ENCODE data around the gene CTSW. TPM values are rescaled to one million over a fixed set of nuclear protein-coding genes. Genes with fewer than 3 reads are reported as not detected.
"Not testable (repeated sequence)": the region's sequence is repeated elsewhere in the genome, so short reads cannot be mapped to it uniquely, and the experiment has no call there.

Gene CTSW
- total RNA-seq, 1 donor from 2014 or later = 10.3 TPM

DNA sequence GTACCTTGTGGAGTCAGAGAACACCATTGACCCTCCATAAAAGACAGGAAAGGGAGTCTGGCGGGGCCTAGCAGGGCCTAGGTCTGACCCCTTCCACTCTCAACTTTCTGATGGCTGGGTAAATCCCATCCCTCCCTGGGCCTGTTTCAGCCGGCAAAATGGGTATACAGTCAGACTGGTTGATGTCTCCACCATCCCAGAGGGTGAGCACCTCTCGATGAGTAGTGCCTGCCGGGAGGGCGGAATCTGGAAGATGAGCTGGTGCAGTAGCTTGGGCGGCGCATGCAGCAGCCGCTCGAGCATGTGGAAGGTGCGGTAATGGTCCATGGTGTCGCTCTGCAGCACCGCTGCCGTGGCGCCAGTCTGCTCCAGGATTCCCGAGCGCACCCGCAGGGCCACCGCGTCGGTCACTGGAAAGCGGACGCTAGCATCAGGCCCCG lies 8.1 kb downstream of the CTSW start:
- H3K27me3 Mint-ChIP-seq (ENCODE audit: low read depth) = no peaks in the 10 kb centered on the region
- no peak for DNase-seq (ENCODE audit: low spot score)
- peak overlapping the region; percentile 98 for H3K4me3 Mint-ChIP-seq (ENCODE audit: low read depth)
- peaks cover 57% of the 10 kb centered on the region for H3K36me3 Mint-ChIP-seq (ENCODE audit: low read depth)
- H3K4me1 Mint-ChIP-seq (ENCODE audit: low read depth) = peaks cover 44% of the 10 kb centered on the region
- H3K27ac Mint-ChIP-seq = peak overlapping the region; percentile 92
- no peaks in the 10 kb centered on the region for H3K9me3 Mint-ChIP-seq
- intact Hi-C loops (cut with micrococcal nuclease) = loop anchor here (1.0 to 2.0 kb wide), 2 partner anchors 73 to 102 kb away; partner anchors contain the start of gene SART1

DNA sequence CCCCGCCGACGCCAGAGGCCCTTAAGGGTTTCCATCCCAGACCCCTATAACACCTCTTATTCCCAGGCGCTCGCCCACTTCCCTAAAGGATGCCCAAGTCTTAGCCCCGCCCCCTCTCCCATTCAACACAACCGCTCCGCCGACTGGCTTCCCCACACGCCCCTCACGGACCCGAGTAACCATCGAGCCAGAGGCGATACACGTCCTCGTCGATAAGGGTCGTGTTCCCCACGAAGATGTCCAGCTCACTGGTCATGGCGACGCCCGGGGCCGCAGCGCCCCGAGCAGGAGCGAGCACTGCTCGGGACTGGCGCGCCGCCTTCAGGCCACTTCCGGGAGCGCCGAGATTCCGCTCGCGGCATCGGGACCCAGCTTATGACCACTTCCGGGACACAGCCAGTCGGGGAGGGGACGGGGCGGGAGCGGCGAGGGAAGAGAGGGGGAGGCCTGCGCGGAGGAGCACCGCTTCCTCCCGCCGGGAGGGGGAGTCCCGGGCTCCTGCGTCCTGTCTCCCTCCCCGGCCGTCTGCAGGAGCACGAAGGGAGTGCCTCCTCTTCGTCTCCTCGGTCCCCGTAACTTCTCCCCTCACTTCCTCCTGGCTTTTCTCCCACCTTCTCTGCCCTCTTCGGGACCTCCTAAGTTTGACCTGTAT lies 8.7 kb downstream of the CTSW start, which contains the start of gene FIBP:
Gene FIBP, minus strand, starts transcription at position 309 of the 652 bp plus-strand sequence. Its CDS starts 53 bp downstream, at position 256.
- Mint-ChIP-seq H3K9me3 (no peaks in the 10 kb centered on the region), H3K27me3 (ENCODE audit: low read depth) (no peaks in the 10 kb centered on the region), H3K4me1 (ENCODE audit: low read depth) (peaks cover 47% of the 10 kb centered on the region), H3K4me3 (ENCODE audit: low read depth) (peak within 1 kb of the TSS; percentile 98), H3K36me3 (ENCODE audit: low read depth) (peaks cover 61% of the 10 kb centered on the region), H3K27ac (peak within 1 kb of the TSS; percentile 92)
- DNase-seq (ENCODE audit: low spot score) = peak; percentile 91
- intact Hi-C loops (cut with micrococcal nuclease) = loop anchor here (1.0 to 2.0 kb wide), 2 partner anchors 73 to 101 kb away; partner anchors contain the start of gene SART1

DNA sequence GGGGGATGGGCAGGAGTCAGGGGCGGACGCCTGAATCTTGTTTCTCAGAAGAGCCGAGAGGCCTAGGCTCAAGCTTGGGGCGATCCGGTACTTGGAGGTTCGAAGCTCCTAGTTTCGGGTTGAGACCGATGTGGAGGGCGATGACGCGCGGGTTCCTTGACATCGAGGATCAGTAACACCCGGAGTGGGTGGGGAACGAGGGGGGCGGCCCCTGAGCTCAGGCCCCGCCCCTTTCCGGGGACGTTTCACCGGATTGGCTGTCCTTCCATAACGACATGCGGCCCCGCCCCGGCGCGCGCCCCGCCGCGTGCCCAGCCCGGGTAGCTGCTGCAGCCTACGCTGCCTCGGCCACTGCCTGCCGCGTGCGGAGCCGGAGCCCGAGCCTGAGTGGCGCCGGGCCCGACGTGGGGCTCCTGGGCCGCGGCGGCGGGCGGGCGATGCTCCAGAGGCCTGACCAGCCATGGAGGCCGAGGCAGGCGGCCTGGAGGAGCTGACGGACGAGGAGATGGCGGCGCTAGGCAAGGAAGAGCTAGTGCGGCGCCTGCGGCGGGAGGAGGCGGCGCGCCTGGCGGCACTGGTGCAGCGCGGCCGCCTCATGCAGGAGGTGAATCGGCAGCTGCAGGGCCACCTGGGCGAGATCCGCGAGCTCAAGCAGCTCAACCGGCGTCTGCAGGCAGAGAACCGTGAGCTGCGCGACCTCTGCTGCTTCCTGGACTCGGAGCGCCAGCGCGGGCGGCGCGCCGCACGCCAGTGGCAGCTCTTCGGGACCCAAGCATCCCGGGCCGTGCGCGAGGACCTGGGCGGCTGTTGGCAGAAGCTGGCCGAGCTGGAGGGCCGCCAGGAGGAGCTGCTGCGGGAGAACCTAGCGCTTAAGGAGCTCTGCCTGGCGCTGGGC lies 10.9 kb downstream of the CTSW start, which contains the start of gene CCDC85B:
Gene CCDC85B, plus strand, starts transcription at position 350 of the 895 bp plus-strand sequence. Its CDS starts 111 bp downstream, at position 461.
- intact Hi-C loops (cut with micrococcal nuclease) = loop anchor here (1.0 to 5.0 kb wide), 3 partner anchors 10 to 37 kb away; partner anchors contain the start of genes CFL1 and FOSL1
- H3K9me3 Mint-ChIP-seq = no peaks in the 10 kb centered on the region
- peaks cover 54% of the 10 kb centered on the region for H3K36me3 Mint-ChIP-seq (ENCODE audit: low read depth)
- peaks cover 56% of the 10 kb centered on the region for H3K4me1 Mint-ChIP-seq (ENCODE audit: low read depth)
- DNase-seq (ENCODE audit: low spot score) = peak; percentile 98
- H3K27me3 Mint-ChIP-seq (ENCODE audit: low read depth) = no peaks in the 10 kb centered on the region
- H3K4me3 Mint-ChIP-seq (ENCODE audit: low read depth) = peak within 1 kb of the TSS; percentile 98
- H3K27ac Mint-ChIP-seq = peak within 1 kb of the TSS; percentile 92

DNA sequence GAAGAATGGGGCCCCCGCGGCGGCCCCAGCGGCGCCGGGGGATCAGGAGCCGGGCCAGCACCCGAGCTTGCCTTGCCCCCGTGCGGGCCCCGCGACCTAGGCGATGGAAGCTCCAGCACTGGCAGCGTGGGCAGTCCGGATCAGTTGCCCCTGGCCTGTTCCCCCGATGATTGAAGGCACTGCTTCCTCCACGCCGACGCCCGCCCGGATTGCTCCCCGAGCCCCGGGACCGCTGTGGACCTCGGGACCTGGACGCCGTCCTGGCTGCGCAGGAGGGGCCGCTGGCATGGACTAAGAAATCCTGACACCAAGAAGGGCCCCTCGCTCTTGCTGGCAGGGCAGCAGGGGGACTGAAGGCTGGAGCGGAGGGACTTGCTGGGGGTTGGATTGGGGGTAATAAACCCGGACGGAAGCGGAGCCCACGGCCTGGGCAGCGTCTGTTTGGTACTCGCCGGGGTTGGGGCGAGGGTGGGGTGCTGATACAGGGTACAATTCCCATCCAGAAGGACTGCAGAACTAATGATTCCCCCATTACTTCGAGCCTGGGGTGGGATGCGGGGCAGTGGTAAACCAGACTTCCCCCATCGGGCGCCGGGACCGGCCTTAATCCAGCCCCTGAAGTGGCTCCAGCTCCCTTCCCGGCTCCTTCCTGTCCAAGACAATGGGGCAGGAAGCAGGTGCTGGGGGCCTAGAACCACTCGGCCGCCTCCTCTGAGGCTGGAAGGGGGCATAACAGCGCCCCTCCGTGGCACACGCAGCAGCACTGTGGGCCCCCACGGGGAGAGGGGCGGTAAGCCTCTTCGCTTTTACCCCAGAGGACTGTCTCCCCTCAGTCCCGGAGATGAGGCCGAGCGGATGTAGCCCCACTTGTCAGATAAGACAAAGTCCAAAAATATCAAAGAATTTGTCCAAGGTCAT lies 11.8 kb downstream of the CTSW start:
- intact Hi-C loops (cut with micrococcal nuclease) = loop anchor here (5.0 kb wide), 1 partner anchor 36 kb away; no protein-coding TSS in a partner anchor
- no peaks in the 10 kb centered on the region for H3K27me3 Mint-ChIP-seq (ENCODE audit: low read depth)
- peaks cover 57% of the 10 kb centered on the region for H3K36me3 Mint-ChIP-seq (ENCODE audit: low read depth)
- peak overlapping the region; percentile 79 for H3K4me3 Mint-ChIP-seq (ENCODE audit: low read depth)
- H3K4me1 Mint-ChIP-seq (ENCODE audit: low read depth) = peaks cover 59% of the 10 kb centered on the region
- H3K27ac Mint-ChIP-seq = peak overlapping the region; percentile 78
- no peak for DNase-seq (ENCODE audit: low spot score)
- no peaks in the 10 kb centered on the region for H3K9me3 Mint-ChIP-seq

DNA sequence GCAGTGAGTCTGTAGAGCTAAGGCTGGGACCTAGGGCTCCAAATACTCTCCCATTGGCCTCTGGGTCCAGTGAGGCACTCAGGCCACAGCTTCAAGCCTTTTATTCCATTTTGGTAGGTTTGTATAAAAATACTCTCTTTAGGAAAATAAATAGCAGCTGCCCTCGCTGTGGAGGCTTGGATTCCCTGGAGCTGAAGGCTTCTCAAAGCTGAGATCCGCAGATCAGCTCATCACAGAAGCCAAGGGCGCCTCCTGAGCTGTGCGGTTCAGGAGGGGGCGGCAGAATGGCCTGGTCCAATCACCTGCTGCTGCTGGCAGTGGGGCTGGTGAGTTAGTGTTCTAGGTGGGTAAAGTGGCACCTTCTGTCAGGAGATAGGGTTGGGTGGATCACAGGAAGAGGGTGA lies 12.5 kb downstream of the CTSW start:
- H3K36me3 Mint-ChIP-seq (ENCODE audit: low read depth) = peaks cover 57% of the 10 kb centered on the region
- H3K9me3 Mint-ChIP-seq; DNase-seq (ENCODE audit: low spot score); H3K27me3 Mint-ChIP-seq (ENCODE audit: low read depth): not testable (repeated sequence)
- intact Hi-C loops (cut with micrococcal nuclease) = loop anchor here (5.0 kb wide), 1 partner anchor 35 kb away; no protein-coding TSS in a partner anchor
- H3K4me3 Mint-ChIP-seq (ENCODE audit: low read depth) = peak overlapping the region; percentile 79
- H3K27ac Mint-ChIP-seq = peak overlapping the region; percentile 78
- H3K4me1 Mint-ChIP-seq (ENCODE audit: low read depth) = peaks cover 56% of the 10 kb centered on the region

DNA sequence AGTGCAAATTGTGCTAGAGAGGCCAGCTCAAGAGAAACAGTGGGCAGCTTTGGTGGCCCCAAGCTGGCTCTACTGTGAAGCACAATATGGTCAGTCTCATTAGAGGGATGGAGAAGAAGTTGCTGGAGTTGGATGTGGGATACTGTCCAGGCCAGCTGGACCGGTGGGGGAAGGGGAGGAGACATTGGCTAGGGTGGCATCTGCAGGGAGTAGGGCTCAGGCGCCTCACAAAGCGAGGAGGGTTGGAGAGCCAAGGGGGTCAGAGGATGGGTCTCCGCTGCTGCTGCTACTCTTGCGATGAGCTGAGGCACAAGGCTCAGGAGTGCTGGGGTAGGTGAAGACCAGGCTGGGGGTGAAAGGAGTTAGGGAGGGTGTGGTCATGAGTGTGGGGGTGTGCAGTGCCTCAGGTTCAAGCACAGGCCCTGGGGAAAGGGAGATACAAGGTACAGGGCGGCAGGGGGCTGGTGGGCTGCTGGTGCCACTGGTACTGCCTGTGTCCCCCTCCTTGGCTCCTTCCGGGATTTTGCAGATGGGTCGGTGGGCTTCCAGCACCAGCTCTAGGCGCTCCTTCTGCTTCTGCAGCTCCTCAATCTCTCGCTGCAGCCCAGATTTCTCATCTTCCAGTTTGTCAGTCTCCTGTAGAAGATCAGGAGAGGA lies 13.2 kb downstream of the CTSW start:
- H3K4me3 Mint-ChIP-seq (ENCODE audit: low read depth) = peak overlapping the region; percentile 79
- peaks cover 55% of the 10 kb centered on the region for H3K4me1 Mint-ChIP-seq (ENCODE audit: low read depth)
- H3K36me3 Mint-ChIP-seq (ENCODE audit: low read depth) = peaks cover 58% of the 10 kb centered on the region
- intact Hi-C loops (cut with micrococcal nuclease) = loop anchor here (5.0 kb wide), 1 partner anchor 35 kb away; no protein-coding TSS in a partner anchor
- no peak for DNase-seq (ENCODE audit: low spot score)
- peak overlapping the region; percentile 78 for H3K27ac Mint-ChIP-seq
- H3K27me3 Mint-ChIP-seq (ENCODE audit: low read depth) = no peaks in the 10 kb centered on the region
- no peaks in the 10 kb centered on the region for H3K9me3 Mint-ChIP-seq

DNA sequence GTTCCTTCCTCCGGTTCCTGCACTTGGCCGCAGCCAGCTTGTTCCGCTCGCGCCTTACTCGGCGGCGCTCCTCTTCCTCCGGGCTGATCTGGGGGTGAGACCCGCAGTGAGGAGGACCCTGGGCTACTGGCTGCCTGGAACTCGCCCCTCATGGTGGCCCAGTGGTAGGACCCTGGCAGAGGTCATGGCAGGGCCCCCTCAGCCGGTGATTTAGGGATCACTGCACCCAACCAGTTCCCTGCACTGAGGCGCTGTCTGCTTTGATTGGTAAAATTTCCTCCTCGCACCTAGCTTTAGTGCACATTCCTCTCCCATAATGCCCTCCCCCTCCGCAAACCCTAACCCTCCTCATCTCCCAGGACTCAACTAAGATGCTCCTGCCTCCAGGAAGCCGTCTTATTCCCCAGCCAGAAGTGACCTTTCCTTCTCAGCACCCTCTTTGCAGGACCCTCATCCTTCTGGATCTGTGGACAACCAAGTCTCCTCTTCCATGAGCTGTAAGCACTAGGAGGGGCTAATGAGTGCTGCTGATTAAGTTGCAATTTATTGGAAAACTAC lies 14.5 kb downstream of the CTSW start:
- Mint-ChIP-seq H3K4me1 (ENCODE audit: low read depth) (peaks cover 55% of the 10 kb centered on the region), H3K4me3 (ENCODE audit: low read depth) (peak overlapping the region; percentile 79), H3K9me3 (no peaks in the 10 kb centered on the region), H3K27me3 (ENCODE audit: low read depth) (no peaks in the 10 kb centered on the region), H3K27ac (peak overlapping the region; percentile 85), H3K36me3 (ENCODE audit: low read depth) (peaks cover 59% of the 10 kb centered on the region)
- DNase-seq (ENCODE audit: low spot score) = peak; percentile 41
- intact Hi-C loops (cut with micrococcal nuclease) = loop anchor here (5.0 kb wide), 1 partner anchor 33 kb away; no protein-coding TSS in a partner anchor

DNA sequence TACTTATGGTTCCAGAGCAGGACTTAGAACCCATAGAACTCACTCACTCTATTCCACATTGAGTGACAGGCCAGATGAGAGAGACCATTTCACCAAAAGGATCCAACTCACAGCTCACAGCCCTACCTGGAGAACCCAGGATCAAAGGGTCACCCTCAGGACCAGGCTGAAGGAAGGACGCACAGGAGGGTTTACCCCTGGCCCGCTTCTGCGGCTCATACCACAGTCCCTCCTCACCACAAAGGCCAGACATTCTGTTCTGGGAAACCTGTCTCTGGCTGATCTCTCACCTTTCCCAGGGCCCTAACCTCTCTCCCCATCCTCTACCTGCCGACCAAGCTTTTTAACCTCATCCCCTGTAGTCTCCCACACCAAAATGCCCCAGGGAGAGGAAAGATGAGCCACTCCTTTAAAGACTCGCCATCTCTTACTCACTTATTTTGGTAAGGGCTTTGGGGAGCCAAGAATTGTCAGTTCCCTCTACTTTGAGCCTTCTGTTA lies 15.9 kb downstream of the CTSW start:
- H3K4me1 Mint-ChIP-seq (ENCODE audit: low read depth) = peaks cover 45% of the 10 kb centered on the region
- H3K36me3 Mint-ChIP-seq (ENCODE audit: low read depth) = peaks cover 59% of the 10 kb centered on the region
- DNase-seq (ENCODE audit: low spot score) = no peak
- H3K9me3 Mint-ChIP-seq = no peaks in the 10 kb centered on the region
- H3K27ac Mint-ChIP-seq = peak overlapping the region; percentile 31
- no peaks in the 10 kb centered on the region for H3K27me3 Mint-ChIP-seq (ENCODE audit: low read depth)
- peak overlapping the region; percentile 30 for H3K4me3 Mint-ChIP-seq (ENCODE audit: low read depth)
- intact Hi-C loops (cut with micrococcal nuclease) = no loop called here

DNA sequence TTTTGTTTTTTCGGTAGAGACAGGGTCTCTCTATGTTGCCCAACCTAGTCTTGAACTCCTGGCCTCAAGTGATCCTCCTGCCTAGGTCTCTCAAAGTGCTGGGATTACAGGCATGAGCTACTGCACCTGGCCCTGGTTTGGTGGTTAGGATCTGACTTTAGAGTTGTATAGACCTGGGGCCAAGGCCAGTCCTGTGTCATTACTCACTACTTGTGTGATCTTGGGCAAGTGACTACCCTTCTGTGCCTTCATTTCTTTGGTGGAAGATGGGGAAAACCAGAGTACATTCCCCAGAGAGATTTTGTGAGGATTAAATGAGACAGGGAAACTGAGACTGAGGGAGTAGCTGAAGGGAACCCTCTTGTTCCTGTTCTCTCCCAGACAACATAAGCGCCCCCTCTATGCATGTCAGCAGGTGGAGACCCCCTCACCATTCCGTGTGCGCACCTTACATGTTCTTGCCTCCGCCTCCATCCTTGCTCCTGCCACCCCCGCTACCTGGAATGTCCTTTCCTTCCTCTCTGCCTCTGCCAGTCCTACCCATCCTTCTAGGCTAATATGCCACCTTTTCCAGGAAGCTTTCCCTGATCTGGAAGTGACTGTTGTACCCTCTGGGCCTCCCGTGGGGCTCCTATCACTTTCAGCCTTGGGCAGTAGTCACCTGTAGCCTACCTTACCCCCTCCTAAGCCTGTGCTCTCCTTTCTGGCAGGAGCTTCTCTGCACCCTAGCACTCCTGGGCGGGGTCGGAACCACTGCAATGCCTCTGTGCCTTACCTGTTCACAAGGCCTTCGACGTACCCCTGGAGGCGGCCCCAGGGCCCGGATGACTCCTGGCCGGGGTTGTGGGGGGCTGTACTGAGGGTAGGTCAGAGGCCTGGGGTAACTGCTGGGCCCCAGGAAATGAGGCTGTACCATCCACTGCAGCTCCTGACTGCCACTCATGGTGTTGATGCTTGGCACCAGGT lies 16.7 kb downstream of the CTSW start:
- intact Hi-C loops (cut with micrococcal nuclease) = no loop called here
- DNase-seq (ENCODE audit: low spot score) = no peak
- Mint-ChIP-seq H3K36me3 (ENCODE audit: low read depth) (peaks cover 58% of the 10 kb centered on the region), H3K4me3 (ENCODE audit: low read depth) (peak overlapping the region; percentile 2), H3K4me1 (ENCODE audit: low read depth) (peaks cover 50% of the 10 kb centered on the region), H3K27me3 (ENCODE audit: low read depth) (no peaks in the 10 kb centered on the region), H3K27ac (peak overlapping the region; percentile 27), H3K9me3 (no peaks in the 10 kb centered on the region)

DNA sequence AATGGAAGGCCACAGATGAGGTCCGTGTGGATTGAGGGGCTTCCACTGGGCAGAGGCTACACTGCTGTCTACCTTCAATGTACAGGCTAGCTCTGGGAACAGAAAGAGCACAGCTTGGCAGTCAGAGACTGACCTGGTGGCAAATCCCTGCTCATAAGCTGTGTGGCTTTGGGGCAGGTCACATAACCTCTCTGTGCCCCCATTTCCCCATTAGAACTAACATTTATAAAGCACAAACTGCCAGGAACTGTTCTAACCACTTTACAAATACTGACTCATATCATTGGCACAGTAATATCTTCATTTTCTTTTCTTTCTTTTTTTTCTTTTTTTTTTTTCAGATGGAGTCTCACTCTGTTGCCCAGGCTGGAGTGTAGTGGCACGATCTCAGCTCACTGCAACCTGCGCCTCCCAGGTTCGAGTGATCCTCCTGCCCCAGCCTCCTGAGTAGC lies 17.4 kb downstream of the CTSW start:
- DNase-seq (ENCODE audit: low spot score) = no peak
- intact Hi-C loops (cut with micrococcal nuclease) = no loop called here

More for the DNA sequence above, 17.4 kb downstream of the CTSW start:
- peak overlapping the region; percentile 27 for H3K27ac Mint-ChIP-seq
- H3K9me3 Mint-ChIP-seq = no peaks in the 10 kb centered on the region
- peak overlapping the region; percentile 13 for H3K4me3 Mint-ChIP-seq (ENCODE audit: low read depth)
- no peaks in the 10 kb centered on the region for H3K27me3 Mint-ChIP-seq (ENCODE audit: low read depth)
- peaks cover 51% of the 10 kb centered on the region for H3K36me3 Mint-ChIP-seq (ENCODE audit: low read depth)
- H3K4me1 Mint-ChIP-seq (ENCODE audit: low read depth) = peaks cover 50% of the 10 kb centered on the region
